Stomach (tissue), 9 donors: ENCODE data around the gene OSBPL6. TPM values are rescaled to one million over a fixed set of nuclear protein-coding genes. Genes with fewer than 3 reads are reported as not detected.

ENCODE experiments used
- DNase-seq, 2 donors: peaks; one replicate each; pipeline versions ENCODE4 v3.0.0 to v3.0.0-alpha.2; 2013 to 2019
- H3K27ac ChIP-seq, 5 donors: fragments of 200-600 bp in 4 of 5; sonication (generic) in 4 of 5; one replicate each; pipeline ENCODE4 v1.5.1; 2013 to 2019; ENCODE audit warnings: mild to moderate bottlenecking in 1 of 5, moderate library complexity in 1 of 5
- H3K27me3 ChIP-seq, 3 donors: fragments of 200-600 bp; sonication (generic); one replicate each; pipeline ENCODE4 v1.5.1; 2017 to 2019; ENCODE audit warnings: mixed run types in 1 of 3
- H3K36me3 ChIP-seq, 4 donors: fragments of 200-600 bp; sonication (generic); 1 replicate in 3 of 4; 2 replicates in 1 of 4; pipeline ENCODE4 v1.5.1; 2016 to 2019
- H3K4me1 ChIP-seq, 4 donors: fragments of 200-600 bp; sonication (generic); one replicate each; pipeline ENCODE4 v1.5.1; 2016 to 2019
- H3K4me3 ChIP-seq, 4 donors: fragments of 200-600 bp; sonication (generic) in 3 of 4; one replicate each; pipeline ENCODE4 v1.5.1; 2016 to 2019; ENCODE audit warnings: mild to moderate bottlenecking in 1 of 4
- H3K9me3 ChIP-seq, 4 donors: fragments of 200-600 bp; sonication (generic); one replicate each; pipeline ENCODE4 v1.5.1; 2016 to 2019
- CTCF ChIP-seq, 7 experiments: fragments of 450-650 bp in 4 of 7; fragments of 200-600 bp in 3 of 7; sonication (generic) in 3 of 7; IDR thresholded peaks; one replicate each; pipeline ENCODE4 v1.5.1; 2016 to 2019; ENCODE audit warnings: antibody characterized with exemption in 7 of 7, control low read depth in 2 of 7, mild to moderate bottlenecking in 1 of 7
- EP300 ChIP-seq: sonication (generic); formaldehyde crosslinking; IDR thresholded peaks from one replicate; pipeline ENCODE4 v1.6.1; 2017; ENCODE audit warnings: antibody characterized with exemption
- POLR2A ChIP-seq, 4 donors: fragments of 450-650 bp; IDR thresholded peaks; one replicate each; pipeline ENCODE4 v1.6.1; 2016; ENCODE audit warnings: antibody characterized with exemption in 4 of 4, control low read depth in 2 of 4, mild to moderate bottlenecking in 1 of 4, moderate library complexity in 1 of 4
- POLR2AphosphoS5 ChIP-seq, 3 donors: sonication (generic); formaldehyde crosslinking; IDR thresholded peaks; one replicate each; pipeline ENCODE4 v1.6.1; 2016; ENCODE audit warnings: antibody characterized with exemption in 3 of 3
- WGBS, 5 donors: extraction: QIAGEN DNeasy Blood & Tissue Kit in 3 of 5; methylation state at CpG; one replicate each; pipeline versions ENCODE4 v1.1.5 to v1.1.7; 2013 to 2018; 5-methylcytosine and 5-hydroxymethylcytosine counted together
- intact Hi-C: fragments of 100-400 bp; cut with DNase I; formaldehyde crosslinking; loops from one replicate; pipeline ENCODE4 v1.15.1; 2023; ENCODE audit warnings: low total_unique reads
- polyA plus RNA-seq, 3 donors: library from polyadenylated mRNA; stranded (reverse); fragments of 200-250 nt; gene quantifications; one replicate each; pipeline ENCODE4 v1.2.3, GENCODE V29; 2013
- total RNA-seq, 5 donors: library from RNA; depleted of rRNA; stranded (reverse); fragments of >200 nt; gene quantifications; one replicate each; pipeline versions ENCODE4 v1.1.0 to v1.2.3, GENCODE V29; 2014 to 2016
- donor health status: healthy with polysubstance abuse.
- donor health status: Bipolar disorder and iron deficiency.
- donor health status: healthy.

Gene OSBPL6
- total and polyA plus RNA-seq, 8 donors, result 0.29 to 77.6 (median 0.98) TPM

GRCh38 chr2:178263159-178263860 is 69.0 kb downstream of the OSBPL6 start:
- intact Hi-C loops, result no loop called here
- Histone ChIP-seq H3K4me1 (no peaks in the 10 kb centered on the region), H3K36me3 (no peaks in the 10 kb centered on the region), H3K9me3 (no peaks in the 10 kb centered on the region), H3K27ac (no peak overlapping the region), H3K27me3 (no peaks in the 10 kb centered on the region), H3K4me3 (no peak overlapping the region)
- no peak for TF ChIP-seq EP300
- TF ChIP-seq POLR2A (IDR thresholded peaks at IDR 0.05), result no peak
- no peak for TF ChIP-seq POLR2AphosphoS5 (IDR thresholded peaks at IDR 0.05)
- TF ChIP-seq CTCF (IDR thresholded peaks at IDR 0.05), result no peak
- 78 to 88% (median 82%) methylated on average over 13 of the region's 13 CpGs for WGBS, 5 donors
- DNase-seq, result no peak

- TF ChIP-seq POLR2AphosphoS5 (IDR thresholded peaks at IDR 0.05) (no peak), CTCF (IDR thresholded peaks at IDR 0.05) (no peak), POLR2A (IDR thresholded peaks at IDR 0.05) (no peak), EP300 (no peak)
- Histone ChIP-seq H3K4me1 (no peaks in the 10 kb centered on the region), H3K27me3 (no peaks in the 10 kb centered on the region), H3K4me3 (no peak overlapping the region), H3K9me3 (no peaks in the 10 kb centered on the region), H3K36me3 (no peaks in the 10 kb centered on the region), H3K27ac (no peak overlapping the region)
- no peak for DNase-seq
- WGBS, 5 donors, result 40 to 65% (median 45%) methylated on average over 2 of the region's 2 CpGs
- intact Hi-C loops, result no loop called here
Observed at GRCh38 chr2:178264211-178264610, 69.9 kb downstream of the OSBPL6 start.

- TF ChIP-seq EP300 (no peak), POLR2AphosphoS5 (IDR thresholded peaks at IDR 0.05) (no peak), POLR2A (IDR thresholded peaks at IDR 0.05) (no peak), CTCF (IDR thresholded peaks at IDR 0.05) (no peak)
- H3K27ac ChIP-seq, result no peak overlapping the region
- no peak for DNase-seq
- no peak overlapping the region for H3K4me3 ChIP-seq
- no peaks in the 10 kb centered on the region for H3K9me3 ChIP-seq
- whole genome bisulfite sequencing, 5 donors, result 72 to 87% (median 83%) methylated on average over 6 of the region's 6 CpGs
- no peaks in the 10 kb centered on the region for H3K27me3 ChIP-seq
- intact Hi-C loops, result no loop called here
- H3K4me1 ChIP-seq, result peaks cover 0 to under 1% (median 0%) of the 10 kb centered on the region in 4 donors
- H3K36me3 ChIP-seq, result no peaks in the 10 kb centered on the region
Observed at GRCh38 chr2:178265851-178266250, 71.5 kb downstream of the OSBPL6 start.

GRCh38 chr2:178266445-178266844 is 72.1 kb downstream of the OSBPL6 start:
- H3K4me3 ChIP-seq, result no peak overlapping the region
- TF ChIP-seq EP300 (no peak), CTCF (IDR thresholded peaks at IDR 0.05) (no peak), POLR2A (IDR thresholded peaks at IDR 0.05) (no peak), POLR2AphosphoS5 (IDR thresholded peaks at IDR 0.05) (no peak)
- 81 to 95% (median 86%) methylated on average over 4 to 5 of the region's 5 CpGs for WGBS, 5 donors

More at GRCh38 chr2:178266445-178266844, 72.1 kb downstream of the OSBPL6 start:
- Histone ChIP-seq H3K4me1 (peaks cover 0 to 6% (median 0%) of the 10 kb centered on the region in 4 donors), H3K27ac (no peak overlapping the region), H3K27me3 (no peaks in the 10 kb centered on the region), H3K9me3 (no peaks in the 10 kb centered on the region), H3K36me3 (no peaks in the 10 kb centered on the region)
- no peak for DNase-seq
- intact Hi-C loops, result no loop called here
